Bronchial smooth muscle cell (primary cell): ENCODE data around the gene OVOL1. TPM values are rescaled to one million over a fixed set of nuclear protein-coding genes. Genes with fewer than 3 reads are reported as not detected.

Experiments
- total RNA-seq: library from RNA; depleted of rRNA; stranded (reverse); fragments of >200 nt; gene quantifications from 2 replicates; pipeline ENCODE4 v1.2.1, GENCODE V29; 2014

OVOL1 gene
- not detected in 2 replicates for total RNA-seq

GRCh38 chr11:65786786-65787636 is at the start of gene OVOL1:
Gene OVOL1, plus strand, starts transcription at chr11:65787063. Its CDS starts 311 bp downstream, at chr11:65787374.

GRCh38 chr11:65780770-65781151 is 6.1 kb upstream of the OVOL1 start, which contains the start of gene AP5B1:
Gene AP5B1, minus strand, starts transcription at chr11:65780976. Its CDS starts 385 bp downstream, at chr11:65780591.

GRCh38 chr11:65833297-65834030 is 46.6 kb downstream of the OVOL1 start, which contains the start of gene SNX32:
Gene SNX32, plus strand, starts transcription at chr11:65833963. Its CDS starts 103 bp downstream, at chr11:65834066.

Other genes starting within 250 kb of the OVOL1 start
- gene LTBP3, start 228.7 kb upstream of the OVOL1 start, total RNA-seq: 44.6 and 50.3 TPM in 2 replicates
- gene ZNRD2, start 216.6 kb upstream of the OVOL1 start, total RNA-seq: 28.4 and 29.9 TPM in 2 replicates
- gene FAM89B, start 214.5 kb upstream of the OVOL1 start, total RNA-seq: 12.4 and 13.2 TPM in 2 replicates
- 34.9 and 59.4 TPM in 2 replicates for gene EHBP1L1, start 211.0 kb upstream of the OVOL1 start, total RNA-seq
- 0.09 and 0.16 TPM in 2 replicates for gene KCNK7, start 191.3 kb upstream of the OVOL1 start, total RNA-seq
- 15.2 and 17.5 TPM in 2 replicates for gene MAP3K11, start 172.8 kb upstream of the OVOL1 start, total RNA-seq
- 8.8 and 10.0 TPM in 2 replicates for gene PCNX3, start 171.3 kb upstream of the OVOL1 start, total RNA-seq
- 12.5 and 14.5 TPM in 2 replicates for gene SIPA1, start 149.0 kb upstream of the OVOL1 start, total RNA-seq
- gene RELA, start 124.1 kb upstream of the OVOL1 start, total RNA-seq: 13.4 and 17.4 TPM in 2 replicates
- gene KAT5, start 74.8 kb upstream of the OVOL1 start, total RNA-seq: 39.7 and 64.7 TPM in 2 replicates
- 32.8 and 35.3 TPM in 2 replicates for gene RNASEH2C, start 66.3 kb upstream of the OVOL1 start, total RNA-seq
- 2.6 and 3.3 TPM in 2 replicates for gene AP5B1, start 6.1 kb upstream of the OVOL1 start, total RNA-seq
- 4.0 and 4.1 TPM in 2 replicates for gene SNX32, start 46.9 kb downstream of the OVOL1 start, total RNA-seq
- gene CFL1, start 71.1 kb downstream of the OVOL1 start, total RNA-seq: 769 and 930 TPM in 2 replicates
- gene MUS81, start 73.4 kb downstream of the OVOL1 start, total RNA-seq: 27.0 and 30.1 TPM in 2 replicates
- gene EFEMP2, start 85.7 kb downstream of the OVOL1 start, total RNA-seq: 71.1 and 101 TPM in 2 replicates
- gene CTSW, start 92.8 kb downstream of the OVOL1 start, total RNA-seq: not detected in 2 replicates
- gene FIBP, start 101.4 kb downstream of the OVOL1 start, total RNA-seq: 186 and 241 TPM in 2 replicates
- gene CCDC85B, start 103.6 kb downstream of the OVOL1 start, total RNA-seq: 54.1 and 86.5 TPM in 2 replicates
- gene FOSL1, start 113.3 kb downstream of the OVOL1 start, total RNA-seq: 1.7 and 3.9 TPM in 2 replicates
- gene C11orf68, start 132.0 kb downstream of the OVOL1 start, total RNA-seq: 18.6 and 23.2 TPM in 2 replicates
- 189 and 480 TPM in 2 replicates for gene DRAP1, start 132.4 kb downstream of the OVOL1 start, total RNA-seq
- gene TSGA10IP, start 158.4 kb downstream of the OVOL1 start, total RNA-seq: 0.16 TPM in 1 of 2 replicates, not detected in the other
- gene SART1, start 174.7 kb downstream of the OVOL1 start, total RNA-seq: 66.4 and 70.3 TPM in 2 replicates
- gene EIF1AD, start 215.1 kb downstream of the OVOL1 start, total RNA-seq: 20.0 and 27.8 TPM in 2 replicates
- gene BANF1, start 215.4 kb downstream of the OVOL1 start, total RNA-seq: 10.6 and 15.3 TPM in 2 replicates
- 0.16 and 0.17 TPM in 2 replicates for gene CST6, start 224.9 kb downstream of the OVOL1 start, total RNA-seq
- under 0.01 TPM in 1 of 2 replicates, not detected in the other for gene CATSPER1, start 239.4 kb downstream of the OVOL1 start, total RNA-seq